Mesenchymal stem cell (in vitro differentiated cells and primary cell): ENCODE results near the gene ART5.
A peak's percentile ranks its signal among the peaks of the same experiment; 100 is the strongest.

Experiments
- DNase-seq: peaks from one replicate; pipeline ENCODE4 v3.0.0-alpha.2; 2013
- H2AFZ ChIP-seq: one replicate; pipeline ENCODE4 v1.6.1; 2013; ENCODE audit warnings: low read depth, mild to moderate bottlenecking, control low read depth, inconsistent platforms, low read length, moderate library complexity
- H2AK5ac ChIP-seq: 2 replicates; pipeline ENCODE4 v1.6.1; 2013; ENCODE audit warnings: low read length, moderate library complexity, mild to moderate bottlenecking, inconsistent platforms; ENCODE audit not compliant: severe bottlenecking
- H2BK120ac ChIP-seq: one replicate; pipeline ENCODE4 v1.6.1; 2013; ENCODE audit warnings: low read depth, mild to moderate bottlenecking, inconsistent platforms, low read length, moderate library complexity
- H2BK12ac ChIP-seq, 2 experiments: one replicate each; pipeline ENCODE4 v1.6.1; 2013; ENCODE audit warnings: inconsistent platforms in 2 of 2, low read length in 2 of 2, mild to moderate bottlenecking in 2 of 2, moderate library complexity in 2 of 2, control low read depth in 1 of 2
- H2BK15ac ChIP-seq: one replicate; pipeline ENCODE4 v1.6.1; 2013; ENCODE audit warnings: mild to moderate bottlenecking, low read depth, inconsistent platforms; ENCODE audit not compliant: poor library complexity, severe bottlenecking
- H2BK5ac ChIP-seq: 2 replicates; pipeline ENCODE4 v1.6.1; 2013; ENCODE audit warnings: low read depth, mild to moderate bottlenecking, low read length, control low read depth, inconsistent platforms; ENCODE audit not compliant: poor library complexity, severe bottlenecking
- H3K14ac ChIP-seq, 2 experiments: one replicate each; pipeline ENCODE4 v1.6.1; 2013; ENCODE audit warnings: inconsistent platforms in 2 of 2, low read length in 2 of 2, control low read depth in 1 of 2, mild to moderate bottlenecking in 1 of 2, moderate library complexity in 1 of 2
- H3K18ac ChIP-seq, 2 experiments: one replicate each; pipeline ENCODE4 v1.6.1; 2013; ENCODE audit warnings: inconsistent platforms in 2 of 2, low read length in 2 of 2, control low read depth in 1 of 2, low read depth in 1 of 2, mild to moderate bottlenecking in 1 of 2
- H3K23ac ChIP-seq, 2 experiments: one replicate each; pipeline ENCODE4 v1.6.1; 2013; ENCODE audit warnings: inconsistent platforms in 2 of 2, low read length in 2 of 2, mild to moderate bottlenecking in 2 of 2, moderate library complexity in 2 of 2, control low read depth in 1 of 2
- H3K27ac ChIP-seq: 2 replicates; pipeline ENCODE4 v1.5.1; 2013; ENCODE audit warnings: mild to moderate bottlenecking, moderate library complexity, low read length, control low read depth, inconsistent platforms; ENCODE audit not compliant: poor library complexity, severe bottlenecking
- H3K27me3 ChIP-seq, 2 experiments: 2 replicates each; pipeline versions ENCODE4 v1.6.1 to v1.7.0; 2013; ENCODE audit warnings: low read length in 2 of 2, mild to moderate bottlenecking in 2 of 2, moderate library complexity in 2 of 2, control low read depth in 1 of 2, inconsistent platforms in 1 of 2; ENCODE audit not compliant: control insufficient read depth in 1 of 2, insufficient read depth in 1 of 2
- H3K36me3 ChIP-seq, 2 experiments: 2 replicates each; pipeline versions ENCODE4 v1.6.1 to v1.7.0; 2013; ENCODE audit warnings: low read length in 2 of 2, control low read depth in 1 of 2, inconsistent platforms in 1 of 2, low read depth in 1 of 2, mild to moderate bottlenecking in 1 of 2; ENCODE audit not compliant: insufficient read depth in 2 of 2, control insufficient read depth in 1 of 2
- H3K4ac ChIP-seq, 2 experiments: one replicate each; pipeline ENCODE4 v1.6.1; 2013; ENCODE audit warnings: inconsistent platforms in 2 of 2, low read length in 2 of 2, mild to moderate bottlenecking in 2 of 2, moderate library complexity in 2 of 2, control low read depth in 1 of 2, low read depth in 1 of 2
- H3K4me1 ChIP-seq: 2 replicates; pipeline ENCODE4 v1.6.1; 2013; ENCODE audit warnings: low read depth, low read length, control low read depth; ENCODE audit not compliant: control insufficient read depth, insufficient read depth
- H3K4me2 ChIP-seq: 2 replicates; pipeline ENCODE4 v1.6.1; 2013; ENCODE audit warnings: low read length, mild to moderate bottlenecking, inconsistent platforms; ENCODE audit not compliant: poor library complexity, severe bottlenecking
- H3K4me3 ChIP-seq, 2 experiments: 2 replicates each; pipeline versions ENCODE4 v1.5.1 to v1.7.0; 2013; ENCODE audit warnings: low read length in 2 of 2, mild to moderate bottlenecking in 2 of 2, control low read depth in 1 of 2, low read depth in 1 of 2; ENCODE audit not compliant: insufficient read depth in 1 of 2
- H3K79me1 ChIP-seq: replicated peaks from 2 replicates; pipeline ENCODE4 v1.6.1; 2013; ENCODE audit warnings: mild to moderate bottlenecking, control low read depth, low read length, inconsistent platforms; ENCODE audit not compliant: poor library complexity, severe bottlenecking
- H3K9ac ChIP-seq: 2 replicates; pipeline ENCODE4 v1.7.0; 2013; ENCODE audit warnings: mild to moderate bottlenecking, low read length, moderate library complexity
- H3K9me3 ChIP-seq: 2 replicates; pipeline ENCODE4 v1.7.0; 2013; ENCODE audit warnings: mild to moderate bottlenecking, low read length; ENCODE audit not compliant: control insufficient read depth
- H4K8ac ChIP-seq: one replicate; pipeline ENCODE4 v1.6.1; 2013; ENCODE audit warnings: inconsistent platforms, mild to moderate bottlenecking, low read length, moderate library complexity
- H4K91ac ChIP-seq: one replicate; pipeline ENCODE4 v1.6.1; 2013; ENCODE audit warnings: mild to moderate bottlenecking, low read length, inconsistent platforms
- WGBS: methylation state at CpG from one replicate; pipeline ENCODE4 v1.1.7; 2013; ENCODE audit warnings: mixed read lengths; 5-methylcytosine and 5-hydroxymethylcytosine counted together

ART5 gene

GRCh38 chr11:3667149-3668035, 25.6 kb upstream of the ART5 start:
- 98% methylated on average over 89 of the region's 89 CpGs for WGBS
- no peak for DNase-seq
- H2AK5ac ChIP-seq: no peak overlapping the region

GRCh38 chr11:3666023-3666530, 24.3 kb upstream of the ART5 start:
- Histone ChIP-seq H2AK5ac (no peak overlapping the region), H3K27me3 (no peaks in the 10 kb centered on the region), H4K8ac (no peak overlapping the region), H3K79me1 (peaks cover under 1% of the 10 kb centered on the region), H3K14ac (no peak overlapping the region), H3K9me3 (no peaks in the 10 kb centered on the region), H2BK15ac (no peak overlapping the region), H2BK120ac (no peak overlapping the region), H2BK12ac (no peak overlapping the region), H3K36me3 (peaks cover 66 to 67% of the 10 kb centered on the region in 2 experiments), H3K27ac (no peak overlapping the region), H3K4me2 (no peak overlapping the region), H3K4ac (no peak overlapping the region), H3K4me1 (peaks cover 3% of the 10 kb centered on the region), H3K18ac (no peak overlapping the region), H4K91ac (peak overlapping the region; percentile 11), H2BK5ac (no peak overlapping the region), H3K4me3 (no peak overlapping the region), H2AFZ (no peak overlapping the region), H3K23ac (no peak overlapping the region), H3K9ac (no peak overlapping the region)
- DNase-seq: no peak
- 97% methylated on average over 17 of the region's 17 CpGs for whole genome bisulfite sequencing

More at GRCh38 chr11:3667149-3668035, 25.6 kb upstream of the ART5 start:
- H2BK120ac ChIP-seq: no peak overlapping the region
- no peak overlapping the region for H3K9ac ChIP-seq
- peaks cover 76 to 79% of the 10 kb centered on the region in 2 experiments for H3K36me3 ChIP-seq
- H3K18ac ChIP-seq: no peak overlapping the region
- H3K14ac ChIP-seq: no peak overlapping the region
- H3K79me1 ChIP-seq: peaks cover 10% of the 10 kb centered on the region
- no peak overlapping the region for H2BK12ac ChIP-seq
- H3K27ac ChIP-seq: no peak overlapping the region
- no peak overlapping the region for H2BK15ac ChIP-seq
- peak overlapping the region in 1 of 2 experiments; percentile 42 for H3K4me3 ChIP-seq
- no peak overlapping the region for H4K91ac ChIP-seq
- no peak overlapping the region for H2BK5ac ChIP-seq
- H3K27me3 ChIP-seq: no peaks in the 10 kb centered on the region
- H4K8ac ChIP-seq: no peak overlapping the region
- H3K9me3 ChIP-seq: no peaks in the 10 kb centered on the region
- H3K4ac ChIP-seq: no peak overlapping the region
- H3K4me2 ChIP-seq: no peak overlapping the region
- H2AFZ ChIP-seq: no peak overlapping the region
- H3K4me1 ChIP-seq: peaks cover 3% of the 10 kb centered on the region
- H3K23ac ChIP-seq: no peak overlapping the region

GRCh38 chr11:3665336-3666022, 23.7 kb upstream of the ART5 start:
- Histone ChIP-seq H3K4me2 (no peak overlapping the region), H3K4ac (no peak overlapping the region), H2BK5ac (no peak overlapping the region), H3K9me3 (no peaks in the 10 kb centered on the region), H3K4me1 (peaks cover 3% of the 10 kb centered on the region), H2AFZ (no peak overlapping the region), H3K4me3 (no peak overlapping the region), H2AK5ac (no peak overlapping the region), H3K18ac (no peak overlapping the region), H3K36me3 (peaks cover 60 to 61% of the 10 kb centered on the region in 2 experiments), H3K9ac (no peak overlapping the region), H3K79me1 (no peaks in the 10 kb centered on the region), H3K27ac (no peak overlapping the region), H3K14ac (no peak overlapping the region), H3K27me3 (no peaks in the 10 kb centered on the region), H4K8ac (no peak overlapping the region), H2BK120ac (no peak overlapping the region), H3K23ac (no peak overlapping the region), H4K91ac (peak overlapping the region; percentile 11), H2BK15ac (no peak overlapping the region), H2BK12ac (no peak overlapping the region)
- DNase-seq: no peak
- WGBS: 98% methylated on average over 6 of the region's 6 CpGs

GRCh38 chr11:3664032-3664630, 22.3 kb upstream of the ART5 start:
- H2BK12ac ChIP-seq: no peak overlapping the region
- H3K4me3 ChIP-seq: no peak overlapping the region
- H3K27ac ChIP-seq: no peak overlapping the region
- H3K9me3 ChIP-seq: no peaks in the 10 kb centered on the region
- H2BK15ac ChIP-seq: no peak overlapping the region
- 96% methylated on average over 10 of the region's 10 CpGs for WGBS
- no peak overlapping the region for H3K18ac ChIP-seq
- no peak overlapping the region for H3K4ac ChIP-seq
- H3K27me3 ChIP-seq: peaks cover 2% of the 10 kb centered on the region in 2 experiments
- H4K8ac ChIP-seq: no peak overlapping the region
- no peak overlapping the region for H2AFZ ChIP-seq
- peaks cover 47 to 50% of the 10 kb centered on the region in 2 experiments for H3K36me3 ChIP-seq
- H4K91ac ChIP-seq: no peak overlapping the region
- H3K14ac ChIP-seq: no peak overlapping the region
- H3K79me1 ChIP-seq: no peaks in the 10 kb centered on the region
- no peak for DNase-seq
- no peak overlapping the region for H3K23ac ChIP-seq
- H3K9ac ChIP-seq: no peak overlapping the region
- H2BK5ac ChIP-seq: no peak overlapping the region
- no peak overlapping the region for H3K4me2 ChIP-seq
- peaks cover 3% of the 10 kb centered on the region for H3K4me1 ChIP-seq
- no peak overlapping the region for H2AK5ac ChIP-seq
- H2BK120ac ChIP-seq: no peak overlapping the region
